ENCODE data around the gene CSN2.

The CSN2 gene, protein sequence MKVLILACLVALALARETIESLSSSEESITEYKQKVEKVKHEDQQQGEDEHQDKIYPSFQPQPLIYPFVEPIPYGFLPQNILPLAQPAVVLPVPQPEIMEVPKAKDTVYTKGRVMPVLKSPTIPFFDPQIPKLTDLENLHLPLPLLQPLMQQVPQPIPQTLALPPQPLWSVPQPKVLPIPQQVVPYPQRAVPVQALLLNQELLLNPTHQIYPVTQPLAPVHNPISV

DNA sequence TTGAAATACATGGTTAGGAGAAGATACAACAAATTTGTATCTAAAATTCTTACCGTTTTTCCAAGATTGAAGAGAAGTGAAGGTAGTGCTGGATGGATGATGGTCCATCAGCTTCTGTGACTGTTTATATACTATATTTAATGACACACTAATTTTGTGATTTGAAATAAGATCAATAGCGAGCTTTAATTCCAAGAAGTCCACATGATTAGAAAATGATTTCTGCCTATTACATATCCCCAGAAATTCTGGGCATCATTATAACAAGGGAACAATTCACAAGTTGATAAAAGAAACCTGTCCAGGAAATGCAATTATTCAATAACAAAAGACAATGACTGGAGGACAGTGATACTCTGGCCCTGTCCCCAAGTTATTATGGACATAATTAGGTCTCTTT lies at the start of gene CSN2:
TSS of gene CSN2 (minus strand) at position 101 of the 400 bp plus-strand sequence. CDS start 4,733 bp downstream, outside the sequence.
- TF ChIP-seq, protein P1, sequence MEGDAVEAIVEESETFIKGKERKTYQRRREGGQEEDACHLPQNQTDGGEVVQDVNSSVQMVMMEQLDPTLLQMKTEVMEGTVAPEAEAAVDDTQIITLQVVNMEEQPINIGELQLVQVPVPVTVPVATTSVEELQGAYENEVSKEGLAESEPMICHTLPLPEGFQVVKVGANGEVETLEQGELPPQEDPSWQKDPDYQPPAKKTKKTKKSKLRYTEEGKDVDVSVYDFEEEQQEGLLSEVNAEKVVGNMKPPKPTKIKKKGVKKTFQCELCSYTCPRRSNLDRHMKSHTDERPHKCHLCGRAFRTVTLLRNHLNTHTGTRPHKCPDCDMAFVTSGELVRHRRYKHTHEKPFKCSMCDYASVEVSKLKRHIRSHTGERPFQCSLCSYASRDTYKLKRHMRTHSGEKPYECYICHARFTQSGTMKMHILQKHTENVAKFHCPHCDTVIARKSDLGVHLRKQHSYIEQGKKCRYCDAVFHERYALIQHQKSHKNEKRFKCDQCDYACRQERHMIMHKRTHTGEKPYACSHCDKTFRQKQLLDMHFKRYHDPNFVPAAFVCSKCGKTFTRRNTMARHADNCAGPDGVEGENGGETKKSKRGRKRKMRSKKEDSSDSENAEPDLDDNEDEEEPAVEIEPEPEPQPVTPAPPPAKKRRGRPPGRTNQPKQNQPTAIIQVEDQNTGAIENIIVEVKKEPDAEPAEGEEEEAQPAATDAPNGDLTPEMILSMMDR (IDR thresholded peaks at IDR 0.05; ENCODE audit: extremely low read depth, missing control alignments), result no peak
- no peak for DNase-seq (ENCODE audit: low spot score)

DNA sequence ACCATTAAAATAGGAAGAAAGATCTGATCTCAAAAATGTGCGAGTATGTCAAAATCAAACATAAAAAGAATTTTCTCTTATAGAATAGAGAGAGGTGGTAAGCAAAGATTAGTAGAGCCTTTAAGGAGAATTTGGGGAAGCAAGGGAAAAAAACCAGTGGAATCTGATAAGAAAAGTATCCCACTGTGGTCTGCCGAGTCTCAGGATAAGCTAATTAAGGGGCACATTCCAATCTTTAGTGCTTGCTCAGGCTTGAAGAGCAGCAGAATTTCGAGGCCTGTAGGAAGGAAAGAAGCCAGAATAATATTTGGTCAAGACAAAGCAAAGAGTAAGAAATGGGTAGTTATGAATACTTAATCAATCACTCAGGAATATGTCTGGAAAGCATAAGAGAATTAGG lies 43.2 kb upstream of the CSN2 start:
- no peak for DNase-seq (ENCODE audit: low spot score)
- TF ChIP-seq, protein P1 (IDR thresholded peaks at IDR 0.05; ENCODE audit: extremely low read depth, missing control alignments), result no peak

DNA sequence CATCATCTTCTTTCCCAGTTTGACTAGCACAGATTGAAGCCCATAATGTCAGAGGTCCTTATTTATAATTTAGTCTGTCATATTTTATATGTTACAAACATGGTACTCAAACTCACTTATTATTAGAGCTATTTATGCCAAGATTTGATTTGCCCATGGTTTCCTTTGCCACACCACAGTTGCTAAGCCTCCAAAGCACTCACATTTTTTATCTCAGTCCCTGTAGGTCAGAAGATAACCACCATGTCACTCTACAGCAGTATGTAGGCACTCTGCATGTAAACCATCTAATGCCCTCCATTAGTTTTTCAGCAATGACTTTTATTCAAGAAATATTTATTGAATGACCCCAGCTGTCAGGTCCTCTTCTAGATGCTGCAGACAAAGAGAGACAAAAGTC lies 37.0 kb upstream of the CSN2 start:
- no peak for DNase-seq (ENCODE audit: low spot score)
- TF ChIP-seq, protein P1 (IDR thresholded peaks at IDR 0.05; ENCODE audit: extremely low read depth, missing control alignments), result no peak

DNA sequence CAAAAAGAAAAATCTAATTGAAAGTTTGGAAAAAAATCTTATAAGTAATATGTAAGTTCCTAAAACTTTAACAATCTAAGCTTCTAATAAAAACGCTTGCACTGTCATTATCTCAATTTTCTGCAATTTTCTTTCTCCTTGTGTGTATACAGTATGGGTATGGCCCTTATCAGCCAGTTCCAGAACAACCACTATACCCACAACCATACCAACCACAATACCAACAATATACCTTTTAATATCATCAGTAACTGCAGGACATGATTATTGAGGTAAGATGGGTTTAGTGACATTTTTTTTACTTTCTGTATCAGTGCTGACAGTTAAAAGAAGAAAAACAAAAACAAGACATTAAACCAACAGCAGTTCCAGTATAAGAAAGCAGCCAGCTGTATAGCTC lies 35.2 kb upstream of the CSN2 start:
- DNase-seq (ENCODE audit: low spot score), result no peak
- TF ChIP-seq, protein P1 (IDR thresholded peaks at IDR 0.05; ENCODE audit: extremely low read depth, missing control alignments), result no peak

DNA sequence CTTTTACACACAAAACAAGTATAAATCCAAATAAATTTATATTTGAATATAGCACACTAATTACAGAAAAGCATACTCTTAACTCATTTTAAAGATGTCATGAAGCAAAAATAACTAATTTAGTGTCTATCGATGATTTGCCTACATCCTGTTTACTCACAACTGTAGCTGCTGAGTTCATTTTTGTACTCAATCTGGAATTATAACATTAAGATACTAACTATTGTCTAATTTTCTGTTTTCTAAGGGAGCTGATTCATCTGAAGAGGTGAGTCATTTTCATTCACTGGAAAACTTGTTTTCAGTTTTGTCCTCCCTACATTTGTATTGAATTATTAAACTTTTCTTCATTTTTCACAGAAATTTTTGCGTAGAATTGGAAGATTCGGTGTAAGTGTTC lies 33.9 kb upstream of the CSN2 start:
- DNase-seq (ENCODE audit: low spot score), result no peak
- TF ChIP-seq, protein P1 (IDR thresholded peaks at IDR 0.05; ENCODE audit: extremely low read depth, missing control alignments), result no peak

DNA sequence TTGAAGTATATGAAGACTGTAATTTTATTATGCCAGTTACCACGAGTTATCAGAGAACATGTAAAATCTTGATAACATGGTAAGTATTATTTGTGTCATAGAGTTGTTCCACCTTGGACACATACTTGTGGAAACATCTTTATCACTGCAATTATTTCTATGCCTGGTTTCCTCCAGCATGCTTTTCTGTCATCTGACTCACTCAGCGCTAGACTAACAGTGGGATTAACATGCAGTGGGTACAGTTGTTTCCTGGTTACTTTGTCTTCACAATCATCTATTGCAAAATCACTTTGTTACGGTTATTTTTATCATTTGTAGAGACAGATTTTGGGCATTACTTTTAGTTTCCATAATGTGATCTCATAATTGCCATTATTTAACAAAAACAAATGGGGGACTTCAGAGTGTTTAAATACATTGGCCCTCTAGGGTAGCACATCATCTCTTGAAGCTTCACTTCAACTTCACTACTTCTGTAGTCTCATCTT lies 30.0 kb upstream of the CSN2 start, which contains the start of gene STATH:
TSS of gene STATH (plus strand) at position 441 of the 491 bp plus-strand sequence. CDS start 2,472 bp downstream, outside the sequence.
- TF ChIP-seq, protein P1 (IDR thresholded peaks at IDR 0.05; ENCODE audit: extremely low read depth, missing control alignments), result no peak
- DNase-seq (ENCODE audit: low spot score), result no peak

DNA sequence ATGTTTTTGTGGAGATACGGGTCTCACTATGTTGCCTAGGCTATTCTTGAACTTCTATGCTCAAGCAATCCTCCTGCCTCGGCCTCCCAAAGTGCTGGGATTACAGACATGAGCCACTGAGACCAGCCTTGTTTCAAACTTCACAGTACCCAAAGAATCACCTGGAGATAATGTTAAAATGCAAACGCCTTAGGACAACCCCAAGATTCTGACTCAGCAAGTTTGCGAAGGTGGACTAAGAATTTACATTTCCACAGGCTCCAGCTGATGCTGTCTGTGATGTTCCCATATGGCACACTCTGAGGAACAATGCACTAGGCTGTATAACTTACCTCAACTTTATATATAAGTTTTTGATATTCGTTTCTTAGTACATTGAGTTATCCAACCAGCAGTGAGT lies 29.3 kb upstream of the CSN2 start:
- no peak for DNase-seq (ENCODE audit: low spot score)
- TF ChIP-seq, protein P1 (IDR thresholded peaks at IDR 0.05; ENCODE audit: extremely low read depth, missing control alignments), result no peak
